Suppressor macrophage (primary cell): ENCODE measurements around the gene C1orf52.

ENCODE experiments used
- DNase-seq, 4 experiments: peaks; one replicate each; pipeline ENCODE4 v3.0.0-alpha.2; 2020 to 2022

The C1orf52 gene

DNA sequence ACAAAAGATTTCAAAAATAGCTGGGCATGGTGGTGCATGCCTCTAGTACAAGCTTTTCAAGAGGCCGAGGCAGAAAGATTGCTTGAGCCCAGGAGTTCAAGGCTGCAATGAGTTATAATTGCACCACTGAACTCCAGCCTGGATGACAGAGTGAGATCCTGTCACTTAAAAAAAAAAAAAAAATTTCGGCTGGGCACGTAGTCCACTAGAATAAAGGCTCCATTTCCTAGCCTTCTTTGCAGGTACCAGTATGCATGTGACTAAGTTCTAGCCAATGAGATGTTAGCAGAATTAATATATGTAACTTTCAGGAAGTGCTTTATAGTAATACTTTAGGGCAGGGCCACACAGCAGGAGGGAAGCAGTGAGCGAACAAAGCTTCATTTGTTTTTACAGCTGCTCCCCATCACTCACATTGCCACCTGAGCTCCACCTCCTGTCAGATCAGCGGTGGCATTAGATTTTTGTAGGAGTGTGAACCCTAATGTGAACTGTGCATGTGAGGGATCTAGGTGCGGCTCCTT lies 29.8 kb downstream of the C1orf52 start:
- no peak for DNase-seq

DNA sequence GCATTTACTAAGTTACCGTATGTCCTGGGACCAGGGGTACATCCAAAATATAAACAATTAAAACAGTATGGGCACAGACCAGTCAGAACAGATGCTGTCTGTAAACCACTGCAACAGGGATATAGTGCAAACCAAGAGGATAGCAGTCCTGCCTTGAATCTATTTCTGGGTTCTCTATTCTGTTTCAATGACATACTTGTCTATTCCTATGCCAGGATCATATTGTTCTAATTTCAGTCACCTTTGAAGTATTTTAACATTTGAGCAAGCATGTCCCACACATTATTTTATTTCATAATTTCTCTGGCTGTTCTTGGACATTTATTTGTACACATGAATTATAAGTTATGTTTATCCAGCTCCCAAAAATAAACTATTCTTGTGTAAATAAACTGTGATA lies 30.5 kb downstream of the C1orf52 start:
- no peak for DNase-seq

DNA sequence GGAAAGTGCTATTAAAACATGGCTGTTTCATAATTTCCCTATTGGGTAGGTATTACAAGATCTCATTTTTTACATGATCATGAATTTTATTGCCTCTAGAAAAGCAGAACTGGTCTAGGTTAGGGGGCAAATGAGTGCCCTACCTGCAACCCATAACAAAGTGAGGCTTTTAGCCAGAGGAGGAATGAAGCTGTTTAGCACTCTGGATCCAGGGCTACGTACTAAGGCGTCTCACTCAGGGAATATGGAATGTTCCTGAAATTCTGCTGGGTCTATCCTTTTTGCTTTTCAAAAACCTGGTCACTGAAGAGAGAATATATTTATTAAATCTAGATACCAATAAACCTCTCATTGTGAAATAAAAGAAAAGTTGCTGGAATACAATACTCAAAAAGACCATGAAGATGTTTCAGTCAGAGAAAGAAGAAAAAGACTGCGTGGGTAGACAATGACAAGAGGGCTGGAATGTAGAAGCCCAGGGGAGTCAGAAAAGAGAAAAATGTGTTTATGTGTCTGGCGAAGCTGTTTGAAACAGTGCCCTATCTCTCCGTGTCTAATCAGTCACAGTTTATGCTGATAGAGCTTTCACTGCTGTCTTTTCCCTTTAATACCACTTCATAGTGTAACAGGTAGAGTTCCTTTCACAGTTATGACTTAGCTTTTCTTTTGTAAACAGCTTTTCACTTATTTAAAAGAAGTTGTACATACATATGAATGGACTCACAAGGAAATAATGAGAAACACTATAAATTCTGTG lies 33.7 kb downstream of the C1orf52 start:
- no peak for DNase-seq

DNA sequence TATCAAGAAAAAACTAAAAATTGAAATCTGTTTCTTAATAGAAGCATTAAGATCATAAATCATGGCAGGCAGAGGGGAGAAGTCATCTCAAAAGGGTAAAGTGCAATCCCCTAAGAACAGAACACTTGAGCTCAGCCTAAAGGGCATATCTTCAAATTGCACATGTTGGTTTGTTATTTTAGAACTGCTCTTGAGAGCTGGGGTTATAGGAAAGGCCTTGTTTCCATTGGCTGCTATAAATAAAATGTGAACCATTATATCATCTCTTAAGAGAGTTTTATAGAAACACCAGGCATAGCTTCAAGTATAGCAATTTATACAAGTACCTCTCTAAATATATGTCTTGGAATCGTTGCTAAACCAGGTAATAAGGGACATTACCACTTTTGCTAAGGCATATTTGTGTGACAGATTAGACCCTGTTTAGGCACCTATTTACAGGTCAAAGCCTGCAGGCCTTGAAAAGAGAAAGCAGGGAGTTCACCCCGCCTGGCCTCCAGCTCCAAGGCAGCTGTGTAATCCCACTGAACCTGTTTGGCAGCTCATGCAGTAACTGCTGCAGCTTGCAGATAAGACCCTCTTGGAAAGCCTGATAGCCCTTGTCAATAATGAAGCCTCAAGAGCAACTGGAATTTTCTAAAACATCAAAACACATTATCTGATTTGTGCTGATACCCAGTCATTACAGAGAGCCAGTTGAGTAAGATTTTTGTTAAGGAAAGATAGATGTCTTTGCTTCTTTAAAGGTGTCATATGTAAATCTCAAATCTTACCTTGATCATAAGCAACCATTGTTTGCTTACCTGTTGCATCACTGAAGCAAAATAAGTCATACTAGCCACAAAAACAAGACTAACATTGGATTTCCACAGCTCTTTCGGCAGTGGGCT lies 34.5 kb downstream of the C1orf52 start:
- DNase-seq: no peak

DNA sequence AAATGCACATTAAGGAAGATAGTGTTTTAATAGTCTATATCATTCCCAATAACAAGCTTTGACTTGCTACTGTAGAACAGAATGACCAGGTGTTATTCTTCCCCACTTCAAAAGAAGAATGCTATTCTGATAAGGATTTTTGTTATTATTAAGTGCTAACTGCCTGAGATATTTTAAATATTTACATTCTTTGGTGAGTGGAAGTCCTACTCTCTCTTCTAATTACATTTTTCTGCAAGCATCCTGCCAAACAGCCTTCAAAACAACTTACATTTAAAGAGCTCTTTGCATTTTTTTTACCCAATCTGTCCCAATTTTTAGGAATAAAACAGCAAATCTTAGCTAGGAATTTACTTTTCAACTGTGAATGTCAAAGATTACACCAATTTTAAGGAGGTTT lies 35.2 kb downstream of the C1orf52 start:
- DNase-seq: no peak

DNA sequence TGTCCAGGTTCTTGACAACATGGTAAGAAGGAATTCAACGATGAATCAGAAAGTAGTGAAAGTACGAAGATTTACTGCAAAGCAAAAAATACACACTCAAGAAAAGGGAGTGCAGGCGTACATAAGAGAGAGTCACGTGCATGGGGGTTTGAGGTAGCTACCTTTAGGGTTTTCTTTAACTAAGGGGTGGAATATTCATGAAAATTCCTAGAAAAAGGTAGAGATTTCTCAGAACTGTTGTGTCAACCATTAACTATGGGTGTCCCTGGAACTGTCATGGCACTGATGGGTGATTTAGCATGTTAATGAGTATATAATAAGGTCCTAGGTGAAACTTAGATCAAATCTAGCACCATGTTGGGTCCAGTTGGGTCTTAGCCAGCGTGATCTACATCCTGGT lies 36.1 kb downstream of the C1orf52 start:
- no peak for DNase-seq

DNA sequence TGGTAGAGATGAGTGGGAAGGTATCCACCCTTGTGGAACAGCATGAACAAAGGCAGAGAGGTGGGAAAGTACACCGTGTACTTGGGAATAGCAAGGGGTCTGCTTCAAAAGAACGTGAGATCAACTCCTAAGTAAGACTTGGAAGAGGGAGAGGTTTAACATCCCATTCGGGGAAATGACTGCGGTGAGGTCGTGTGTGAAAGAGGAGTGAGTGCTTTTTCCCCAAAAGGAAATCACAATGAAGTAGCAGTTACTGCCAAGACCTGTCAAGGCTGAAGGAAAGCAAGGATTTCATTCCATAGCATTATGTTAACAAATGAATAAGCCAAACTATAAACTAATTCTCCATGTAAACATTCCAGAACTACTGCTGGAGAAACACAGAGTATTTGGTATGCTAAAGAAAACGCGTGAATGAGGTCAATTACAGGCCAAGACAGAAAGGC lies 38.7 kb downstream of the C1orf52 start:
- no peak for DNase-seq

DNA sequence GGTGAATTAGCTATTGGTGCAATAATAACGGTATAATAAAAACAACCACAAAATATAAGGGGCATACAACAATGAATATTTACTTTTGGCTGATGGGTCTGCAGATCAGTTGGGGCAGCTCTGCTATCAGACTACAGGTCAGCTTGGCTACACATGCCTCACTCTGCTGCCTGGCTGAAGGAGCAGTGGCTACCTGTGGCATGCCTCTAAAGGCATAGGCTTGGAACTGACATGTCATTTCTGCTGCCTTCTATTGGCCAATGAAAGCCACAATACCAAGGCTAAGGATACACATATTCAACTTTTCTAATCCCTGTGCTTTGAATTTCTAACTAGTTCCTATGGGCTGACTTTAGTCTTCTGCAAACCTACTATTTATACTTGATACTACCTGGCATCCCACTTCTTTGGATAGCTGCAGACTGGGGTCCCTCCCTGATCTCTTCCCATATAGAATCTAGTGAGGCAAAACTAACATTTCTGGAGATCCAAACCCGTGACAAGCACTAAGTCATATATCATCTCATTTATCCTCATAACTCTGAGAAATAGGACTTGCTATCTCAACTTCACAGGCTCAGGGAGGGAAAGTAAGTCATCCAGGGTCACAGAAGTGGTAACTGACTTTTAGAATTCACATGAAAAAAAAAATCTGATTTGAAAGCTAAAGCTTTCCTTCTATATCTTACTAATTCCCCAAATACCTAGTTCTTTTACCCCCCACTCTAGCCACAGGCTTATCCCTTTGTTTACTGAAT lies 39.4 kb downstream of the C1orf52 start:
- DNase-seq: no peak

DNA sequence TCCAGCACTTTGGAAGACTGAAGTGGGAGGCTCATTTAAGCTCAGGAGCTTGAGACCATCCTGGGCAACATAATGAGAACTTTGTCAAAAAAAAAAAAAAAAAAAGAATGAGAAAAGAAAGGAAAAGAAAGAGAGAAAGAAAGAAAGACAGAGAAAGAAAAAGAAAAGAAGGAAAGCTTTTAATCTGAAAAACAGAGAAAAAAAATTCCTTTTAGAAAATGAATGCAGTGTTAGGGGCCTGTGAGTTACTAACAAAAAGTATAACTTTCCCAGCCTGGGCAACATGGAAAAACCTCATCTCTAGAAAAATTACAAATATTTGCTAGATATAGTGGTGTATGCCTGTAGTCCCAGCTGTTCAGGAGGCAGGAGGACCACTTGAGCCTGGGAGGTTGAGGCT lies 42.8 kb downstream of the C1orf52 start:
- no peak for DNase-seq

DNA sequence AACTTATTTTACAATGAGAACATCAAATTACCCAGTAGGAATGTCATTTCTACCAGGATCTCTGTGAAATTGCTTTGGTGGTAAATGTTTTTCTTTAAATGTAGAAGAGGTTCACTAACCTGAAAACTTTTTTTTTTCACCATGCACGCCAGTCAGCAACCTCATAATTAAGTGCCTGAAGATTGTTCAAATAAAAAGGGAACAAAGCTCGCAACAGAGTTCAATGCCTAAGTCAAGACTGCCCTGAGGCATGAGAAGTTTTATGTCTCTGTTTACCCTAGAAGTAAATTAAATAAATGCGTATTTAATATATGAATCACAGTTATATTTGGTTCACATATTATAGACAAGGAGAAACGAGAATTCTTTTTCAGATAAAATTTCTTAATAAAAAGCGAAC lies 44.8 kb downstream of the C1orf52 start:
- DNase-seq: no peak

DNA sequence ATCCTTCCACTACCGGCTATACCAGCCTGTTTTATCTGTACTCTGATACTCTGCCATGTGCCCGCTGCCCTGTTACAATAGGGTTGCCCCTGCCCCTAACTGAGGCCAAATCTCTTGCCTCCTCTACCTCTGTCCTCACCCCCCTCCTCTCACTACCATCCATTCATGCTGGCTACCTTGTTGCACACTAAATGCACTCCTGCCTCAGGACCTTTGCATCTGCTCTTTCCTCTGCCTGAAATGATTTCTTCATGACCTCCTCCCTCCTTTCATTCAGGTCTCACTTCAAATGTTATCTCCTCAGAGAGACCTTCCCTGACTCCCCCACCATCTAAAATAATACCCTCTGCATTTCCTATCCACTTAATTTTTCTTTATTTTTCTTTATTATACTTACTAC lies 51.0 kb downstream of the C1orf52 start:
- no peak for DNase-seq

DNA sequence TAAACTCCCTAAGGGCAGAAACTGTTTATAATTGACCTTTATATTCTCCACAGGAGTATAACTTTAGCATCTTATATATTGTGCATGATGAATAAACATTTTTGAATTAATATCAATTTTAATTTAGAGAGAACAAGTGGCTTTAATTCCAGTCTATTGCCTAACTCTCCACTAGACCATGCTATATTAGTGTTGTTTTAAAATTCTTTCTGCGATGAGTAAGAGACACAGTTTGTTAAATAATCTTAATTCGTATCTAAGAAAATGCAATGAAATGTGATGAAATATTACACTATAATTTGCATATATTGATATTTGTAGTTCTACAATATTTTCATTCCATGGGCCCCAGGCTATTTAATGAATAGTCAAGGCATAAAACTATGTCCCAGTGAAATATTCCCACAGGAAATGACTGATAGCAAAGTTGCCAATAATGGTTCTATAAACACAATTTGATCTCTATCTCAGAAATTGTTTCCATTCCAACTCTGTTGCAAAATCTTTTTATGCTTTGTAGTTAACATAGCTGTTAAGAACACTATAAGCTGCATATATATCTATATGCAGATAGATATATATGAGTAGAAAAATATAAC lies 55.8 kb downstream of the C1orf52 start:
- DNase-seq: no peak

DNA sequence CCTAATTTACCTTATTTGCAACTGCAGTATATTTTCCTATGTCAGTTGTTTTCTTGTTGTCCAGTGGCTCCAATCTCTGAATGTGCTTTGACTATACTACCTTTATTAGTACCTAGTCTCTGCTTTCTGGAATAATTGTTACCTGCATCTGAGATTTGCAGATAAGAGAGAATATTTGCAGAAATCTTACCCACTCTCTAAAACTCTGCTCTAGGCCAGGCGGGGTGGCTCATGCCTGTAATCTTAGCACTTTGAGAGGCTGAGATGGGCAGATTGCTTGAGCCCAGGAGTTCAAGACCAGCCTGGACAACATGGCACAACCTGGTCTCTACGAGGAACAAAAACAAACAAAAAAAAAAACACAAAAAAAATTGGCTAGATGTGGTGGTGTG lies 56.6 kb downstream of the C1orf52 start:
- DNase-seq: no peak

DNA sequence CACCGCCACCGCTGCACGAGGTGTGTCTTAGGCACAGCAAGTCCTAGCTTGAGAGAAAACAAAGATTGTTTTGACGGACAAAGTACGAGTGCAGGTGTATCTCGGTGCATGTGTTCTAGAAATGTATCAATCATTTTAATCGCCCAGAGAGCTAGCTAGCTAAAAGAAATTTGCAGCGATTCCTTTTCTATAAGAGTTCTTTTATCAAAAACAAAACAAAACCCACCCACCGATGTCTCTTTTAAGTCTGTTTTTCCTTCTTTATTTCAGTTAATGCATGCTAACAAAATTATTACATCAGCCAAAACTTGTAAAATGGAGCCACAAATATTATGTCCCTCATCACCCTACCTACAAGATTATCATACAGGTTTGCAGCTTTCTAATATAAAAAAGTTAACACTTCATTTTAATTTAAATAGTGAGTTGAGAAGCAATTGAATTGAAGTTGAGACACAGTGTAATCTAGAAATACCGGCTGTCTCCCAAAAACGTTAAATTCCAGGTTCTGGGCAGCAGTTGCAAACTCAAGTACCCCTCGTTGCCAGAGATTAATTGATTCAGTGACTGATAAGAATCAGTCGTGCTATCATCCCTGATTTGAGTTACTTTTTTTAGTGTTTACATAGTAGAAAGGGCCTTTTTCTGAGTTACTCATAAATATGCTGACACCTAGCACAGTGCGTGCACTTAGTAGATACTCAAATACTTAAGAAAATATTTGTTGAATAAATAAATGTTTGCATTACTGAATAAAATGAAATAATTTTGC lies 57.2 kb downstream of the C1orf52 start:
- peak in 1 of 4 experiments; percentile 5 for DNase-seq

DNA sequence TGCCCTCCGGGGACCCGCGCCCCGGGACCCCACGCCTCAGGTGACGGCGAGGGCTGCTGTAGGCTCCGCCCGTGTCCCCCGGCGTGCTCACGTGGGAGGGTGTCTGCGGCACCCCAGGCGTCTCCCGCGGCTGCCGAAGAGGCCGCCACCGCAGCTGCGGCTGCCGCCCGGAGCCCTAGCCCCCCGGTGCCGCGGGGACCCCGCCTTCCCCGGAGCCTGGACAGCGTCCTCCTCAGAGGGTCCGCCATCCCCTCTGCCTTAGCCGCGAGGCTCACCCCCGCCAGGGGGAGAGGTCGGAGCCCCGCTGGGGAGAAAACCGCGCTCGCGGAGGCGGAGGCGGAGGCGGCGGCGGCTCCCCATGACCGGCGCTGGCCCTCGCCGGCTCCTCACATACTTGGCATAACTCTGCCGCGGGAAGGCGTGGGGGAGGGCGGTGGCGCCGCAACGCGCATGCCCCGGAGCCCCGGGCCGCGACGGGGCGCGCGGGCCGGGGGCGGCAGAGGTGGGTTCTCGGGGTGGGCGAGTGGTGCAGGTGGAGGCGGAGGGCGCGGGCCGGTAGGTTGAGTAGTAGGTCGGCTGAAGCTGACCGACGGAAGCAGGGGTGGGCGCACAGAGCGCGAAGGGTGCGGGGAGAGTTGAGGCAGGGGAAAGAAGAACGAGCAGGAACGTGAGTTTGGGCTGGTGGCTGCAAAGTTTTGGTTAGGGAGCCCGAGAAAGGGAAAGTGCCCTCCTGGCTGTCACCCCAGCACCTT lies 57.9 kb downstream of the C1orf52 start:
- peak; percentile 42 to 73 (median 55) for DNase-seq

DNA sequence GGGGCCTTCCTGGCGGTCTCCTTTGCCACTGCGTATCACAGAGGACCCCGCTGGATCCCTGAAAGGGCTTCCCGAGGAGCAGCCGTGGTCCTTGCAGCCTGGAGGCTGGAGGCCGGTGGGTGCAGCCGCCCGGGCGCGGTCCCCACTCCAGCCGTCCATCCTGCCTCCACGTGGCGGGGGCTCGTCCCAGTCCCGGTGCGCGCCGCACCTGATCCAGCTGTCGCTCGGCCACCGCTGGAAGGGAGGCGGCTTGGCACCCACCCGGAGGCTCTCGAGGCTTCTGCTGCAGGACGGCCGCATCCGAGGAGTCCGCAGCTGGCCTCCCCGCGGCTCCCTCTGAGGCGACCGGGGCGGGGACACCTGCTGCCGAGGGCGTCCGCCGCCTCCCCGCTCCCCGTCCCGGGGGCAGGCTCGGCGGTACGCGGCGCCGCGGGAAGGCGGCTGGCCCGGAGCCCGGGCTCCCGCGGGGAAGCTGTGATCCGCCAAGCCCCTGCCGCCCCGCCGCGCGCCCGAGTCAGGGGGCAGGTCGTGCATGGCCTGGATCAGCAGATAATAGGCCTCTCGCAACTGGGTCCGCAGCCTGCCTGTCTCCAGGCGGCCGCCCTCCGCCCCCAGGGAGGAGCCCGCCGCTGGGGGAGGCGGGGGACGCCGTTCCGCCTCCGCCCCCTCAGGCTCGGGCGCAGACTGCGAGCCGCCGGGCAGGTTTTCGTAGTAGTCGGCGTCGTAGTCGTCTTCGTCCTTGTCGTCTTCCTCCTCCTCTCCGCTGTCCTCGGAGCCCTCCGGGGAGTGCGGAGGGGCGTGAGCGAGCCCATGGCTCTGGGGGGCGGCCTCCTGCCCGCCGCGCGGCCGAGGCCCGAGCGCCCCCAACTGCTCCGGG lies 58.8 kb downstream of the C1orf52 start, which contains the start of gene SYDE2:
SYDE2 (minus strand) TSS at position 554 of the 877 bp plus-strand sequence; CDS start at position 534, 20 bp downstream.
- DNase-seq: peak; percentile 31 to 70 (median 58)
